Measurements from ENCODE around the gene TLE3. TPM values are rescaled to one million over a fixed set of nuclear protein-coding genes. Genes with fewer than 3 reads are reported as not detected.
"Not testable (repeated sequence)": the region's sequence is repeated elsewhere in the genome, so short reads cannot be mapped to it uniquely, and the experiment has no call there.

Gene TLE3
- total RNA-seq, 1 donor from 2014 or later = 17.6 TPM

- no peak for DNase-seq (ENCODE audit: low spot score)
These were observed 28.6 kb upstream of the TLE3 start for GRCh38 chr15:70126362-70126761.

GRCh38 chr15:70125605-70126004 is 27.9 kb upstream of the TLE3 start:
- no peak for DNase-seq (ENCODE audit: low spot score)

- peak; percentile 97 for DNase-seq (ENCODE audit: low spot score)
These were observed 24.0 kb upstream of the TLE3 start for GRCh38 chr15:70121624-70122302.

GRCh38 chr15:70120958-70121623 is 23.4 kb upstream of the TLE3 start:
- no peak for DNase-seq (ENCODE audit: low spot score)

GRCh38 chr15:70119911-70120508 is 22.3 kb upstream of the TLE3 start:
- DNase-seq (ENCODE audit: low spot score) = no peak

- no peak for DNase-seq (ENCODE audit: low spot score)
These were observed 20.9 kb upstream of the TLE3 start for GRCh38 chr15:70118599-70118998.

- DNase-seq (ENCODE audit: low spot score) = no peak
These were observed 18.6 kb upstream of the TLE3 start for GRCh38 chr15:70116317-70116716.

- DNase-seq (ENCODE audit: low spot score) = no peak
These were observed 16.5 kb upstream of the TLE3 start for GRCh38 chr15:70114221-70114620.

GRCh38 chr15:70113304-70113700 is 15.6 kb upstream of the TLE3 start:
- DNase-seq (ENCODE audit: low spot score) = no peak

- DNase-seq (ENCODE audit: low spot score) = not testable (repeated sequence)
These were observed 15.0 kb upstream of the TLE3 start for GRCh38 chr15:70112572-70113303.

GRCh38 chr15:70112074-70112395 is 14.3 kb upstream of the TLE3 start:
- DNase-seq (ENCODE audit: low spot score) = no peak

- DNase-seq (ENCODE audit: low spot score) = peak; percentile 96
These were observed 13.7 kb upstream of the TLE3 start for GRCh38 chr15:70111203-70112073.

GRCh38 chr15:70109978-70110377 is 12.3 kb upstream of the TLE3 start:
- DNase-seq (ENCODE audit: low spot score) = no peak

- no peak for DNase-seq (ENCODE audit: low spot score)
These were observed 11.8 kb upstream of the TLE3 start for GRCh38 chr15:70109531-70109930.

GRCh38 chr15:70103880-70104626 is 6.3 kb upstream of the TLE3 start:
- DNase-seq (ENCODE audit: low spot score) = no peak

- DNase-seq (ENCODE audit: low spot score) = no peak
These were observed 5.1 kb upstream of the TLE3 start for GRCh38 chr15:70102827-70103226.

GRCh38 chr15:70101459-70102113 is 3.9 kb upstream of the TLE3 start:
- peak; percentile 94 for DNase-seq (ENCODE audit: low spot score)

- DNase-seq (ENCODE audit: low spot score) = peak; percentile 74
These were observed 3.0 kb upstream of the TLE3 start for GRCh38 chr15:70100474-70101341.

- peak; percentile 48 for DNase-seq (ENCODE audit: low spot score)
These were observed 2.3 kb upstream of the TLE3 start for GRCh38 chr15:70099967-70100473.
